GM21390 (cell line): ENCODE data around the gene EPHA7.

Source experiments
- ATAC-seq: cut with Tn5 transposase; IDR thresholded peaks from one replicate; pipeline ENCODE4 v1.9.1; 2021; ENCODE audit not compliant: unreplicated experiment

The EPHA7 gene

DNA sequence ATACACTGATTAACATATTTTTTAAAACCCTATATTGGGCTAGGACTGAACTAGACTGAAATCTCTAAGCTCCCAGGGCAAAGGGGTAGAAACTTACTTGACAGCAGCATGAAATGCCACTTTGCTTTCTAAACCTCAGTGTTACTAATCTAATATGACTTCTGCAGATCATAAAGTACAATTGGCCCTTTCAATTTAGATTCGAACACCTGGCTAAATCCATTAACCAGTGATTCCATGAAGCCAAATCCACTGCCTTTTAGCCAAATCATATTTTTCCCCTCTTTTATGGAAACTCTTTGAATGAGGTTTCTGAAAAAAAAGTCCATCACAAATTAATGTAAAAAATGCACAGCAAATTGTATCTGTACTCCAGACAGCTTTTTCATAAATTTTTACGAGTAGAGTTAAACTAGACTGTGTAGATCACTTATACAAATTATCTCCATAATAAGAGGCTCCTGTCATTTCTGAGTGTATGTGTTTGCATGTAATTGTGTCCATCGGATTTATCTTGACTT, 25.7 kb downstream of the EPHA7 start:
- ATAC-seq, result no peak

- ATAC-seq, result no peak
These were observed 26.6 kb downstream of the EPHA7 start for GRCh38 chr6:93392797-93393196.

GRCh38 chr6:93391965-93392364, 27.4 kb downstream of the EPHA7 start:
- ATAC-seq, result no peak

GRCh38 chr6:93389192-93389591, 30.2 kb downstream of the EPHA7 start:
- ATAC-seq, result no peak

GRCh38 chr6:93388070-93388469, 31.3 kb downstream of the EPHA7 start:
- no peak for ATAC-seq

GRCh38 chr6:93376026-93376540, 43.3 kb downstream of the EPHA7 start:
- no peak for ATAC-seq

- no peak for ATAC-seq
These were observed 45.9 kb downstream of the EPHA7 start for GRCh38 chr6:93373445-93373844.

- ATAC-seq, result no peak
These were observed 47.6 kb downstream of the EPHA7 start for GRCh38 chr6:93371756-93372155.

DNA sequence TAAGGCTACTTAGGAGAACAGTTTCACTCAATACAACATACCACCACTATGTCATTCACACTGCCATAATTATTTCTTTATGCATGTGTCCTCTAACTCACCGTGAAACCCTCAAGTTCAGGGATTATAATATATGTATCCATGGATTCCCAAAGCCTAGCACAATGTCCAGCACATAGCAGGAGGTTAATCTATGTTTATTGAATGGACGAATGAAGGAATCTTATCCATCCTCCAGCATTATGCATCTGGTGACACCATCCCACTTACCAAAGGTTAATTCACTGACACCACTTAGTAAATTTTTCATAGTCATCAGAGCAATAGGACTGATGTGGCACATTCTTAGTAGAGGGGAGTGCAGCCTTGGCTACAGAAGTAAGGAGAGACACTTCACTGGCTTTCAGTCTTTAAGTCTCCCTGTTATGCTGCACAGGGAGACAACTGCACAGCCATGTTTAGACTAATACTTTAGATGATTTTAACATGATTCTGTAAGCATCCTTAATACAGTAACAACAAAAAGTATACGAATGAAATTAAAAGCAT, 49.7 kb downstream of the EPHA7 start:
- no peak for ATAC-seq

DNA sequence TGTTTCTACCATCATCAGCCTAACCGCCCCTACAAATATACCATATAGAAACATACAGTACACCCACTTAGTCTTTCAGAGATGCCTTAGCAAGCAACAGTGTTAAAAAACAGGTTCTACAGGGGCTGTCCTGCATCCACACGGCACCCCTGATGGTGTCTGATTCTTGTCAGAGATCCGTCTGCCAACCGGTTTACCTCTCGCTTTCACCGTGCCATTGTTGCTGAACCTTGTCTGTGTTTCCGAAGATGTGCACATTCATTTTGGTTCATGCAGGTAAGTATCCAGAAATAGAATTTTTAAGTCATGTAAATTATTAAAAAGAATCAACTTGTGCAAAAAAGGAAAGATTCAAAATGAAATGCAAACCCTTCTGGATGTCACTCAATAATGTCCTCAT, 52.9 kb downstream of the EPHA7 start:
- no peak for ATAC-seq

- no peak for ATAC-seq
These were observed 53.9 kb downstream of the EPHA7 start for GRCh38 chr6:93365445-93365844.

GRCh38 chr6:93358435-93358834, 60.9 kb downstream of the EPHA7 start:
- no peak for ATAC-seq

GRCh38 chr6:93352604-93353003, 66.8 kb downstream of the EPHA7 start:
- ATAC-seq, result no peak

DNA sequence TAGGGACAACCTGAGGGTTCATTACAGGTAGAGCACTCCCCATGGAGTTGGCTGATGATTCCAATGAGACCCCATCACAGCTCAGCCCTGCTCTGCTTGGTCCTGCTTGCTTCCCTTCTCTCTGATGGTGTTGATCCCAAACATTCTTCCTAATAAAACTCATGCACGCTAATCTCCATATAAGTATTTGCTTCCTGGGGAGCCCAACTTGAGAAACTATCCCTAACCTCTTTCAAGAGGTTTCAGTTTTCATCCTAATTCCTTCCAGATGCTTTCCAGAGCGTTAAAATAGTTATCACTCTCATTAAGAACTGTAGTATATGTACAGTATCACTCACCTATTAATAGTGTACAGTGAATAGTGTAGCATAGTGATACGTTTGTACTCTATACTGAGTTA, 68.1 kb downstream of the EPHA7 start:
- no peak for ATAC-seq

DNA sequence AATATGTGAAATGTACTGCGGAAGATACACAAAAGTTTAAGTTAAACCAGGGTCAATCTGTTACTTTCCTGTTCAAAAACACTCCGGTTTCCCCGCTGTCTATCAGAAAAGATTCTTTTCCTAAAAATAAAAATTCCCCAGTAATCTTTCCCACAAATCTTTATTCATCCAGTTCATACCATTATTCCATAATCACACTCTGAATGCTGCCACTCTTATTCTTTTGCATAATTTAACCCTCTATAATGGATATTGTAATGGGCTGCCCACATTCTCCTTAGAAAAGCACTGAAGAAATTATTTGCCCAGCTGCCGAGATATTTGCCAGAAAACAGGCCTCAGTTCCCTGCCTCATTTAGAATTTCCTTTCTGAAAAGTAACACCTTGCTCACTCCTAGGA, 68.6 kb downstream of the EPHA7 start:
- no peak for ATAC-seq

- no peak for ATAC-seq
These were observed 75.0 kb downstream of the EPHA7 start for GRCh38 chr6:93344333-93344835.

DNA sequence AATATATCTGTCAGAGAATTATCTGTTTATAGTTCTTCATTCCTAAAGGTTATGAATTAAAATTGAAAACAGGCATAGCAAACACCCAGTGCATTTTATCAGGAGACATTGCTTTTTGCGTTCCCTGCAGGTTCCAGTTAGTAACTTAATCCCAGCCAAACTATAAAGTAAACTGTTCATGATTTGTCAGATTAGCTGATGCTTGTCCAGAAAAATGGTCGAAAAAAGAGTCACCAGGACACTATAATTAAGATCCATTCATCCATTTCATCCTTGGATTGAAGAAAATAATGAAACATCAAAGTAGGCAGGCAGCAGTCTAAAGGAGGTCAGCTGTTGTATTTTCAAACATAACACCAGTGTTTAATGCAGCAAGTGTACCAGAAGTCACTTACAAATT, 75.9 kb downstream of the EPHA7 start:
- ATAC-seq, result no peak

DNA sequence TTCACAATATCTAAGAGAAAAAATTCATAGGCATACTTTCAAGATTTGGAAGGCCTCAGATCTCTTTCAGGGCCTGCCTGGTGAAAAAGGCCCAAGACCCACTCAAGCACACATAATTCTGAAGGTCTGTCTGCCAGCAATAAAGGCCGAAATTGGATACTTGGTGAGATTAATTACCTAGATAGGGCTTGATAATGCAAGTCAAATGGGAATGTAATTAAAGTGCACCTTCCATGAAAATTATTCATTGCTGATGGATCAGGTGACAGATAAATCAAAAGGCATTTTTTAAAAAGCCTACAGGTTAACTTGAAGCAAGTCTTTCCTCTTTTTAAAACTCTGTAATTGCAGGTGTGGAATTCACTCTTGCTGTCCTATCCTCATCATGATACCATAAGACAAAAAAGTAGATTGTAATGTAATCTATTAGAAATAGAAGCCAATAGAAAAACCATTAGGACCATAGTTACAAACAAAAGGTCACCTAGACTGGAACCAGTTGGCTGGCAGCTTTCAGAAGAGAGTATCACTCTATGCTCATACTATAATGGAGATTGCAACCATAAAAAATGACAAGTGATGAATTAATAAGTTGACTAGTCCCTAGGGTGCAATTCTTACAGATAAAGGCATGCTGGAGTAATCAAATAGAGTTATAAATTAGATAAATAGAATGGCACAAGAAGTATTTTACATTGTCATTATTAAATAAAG, 77.3 kb downstream of the EPHA7 start:
- no peak for ATAC-seq

- ATAC-seq, result no peak
These were observed 81.5 kb downstream of the EPHA7 start for GRCh38 chr6:93337772-93338394.

DNA sequence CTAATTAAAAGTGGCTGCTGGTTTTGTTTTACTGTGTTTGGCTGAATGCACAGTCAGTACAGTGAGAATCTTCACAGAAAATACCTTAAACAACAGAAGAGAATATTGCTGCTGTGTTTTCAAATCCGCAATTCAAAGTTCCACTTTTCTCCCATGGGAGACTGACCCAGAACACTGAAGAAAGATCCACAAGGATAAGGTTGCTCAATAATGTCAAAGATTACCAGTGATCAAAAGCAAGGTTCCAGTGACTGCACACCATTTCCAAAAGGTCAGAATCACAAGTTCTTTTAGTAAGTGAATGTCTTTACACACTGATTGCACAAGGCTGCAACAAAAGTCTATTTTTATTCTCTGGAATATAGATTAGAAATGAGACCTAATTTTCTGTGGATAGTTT, 82.3 kb downstream of the EPHA7 start:
- no peak for ATAC-seq

- ATAC-seq, result no peak
These were observed 89.9 kb downstream of the EPHA7 start for GRCh38 chr6:93329301-93330000.
